ENCODE results near the gene QSER1.

DNA sequence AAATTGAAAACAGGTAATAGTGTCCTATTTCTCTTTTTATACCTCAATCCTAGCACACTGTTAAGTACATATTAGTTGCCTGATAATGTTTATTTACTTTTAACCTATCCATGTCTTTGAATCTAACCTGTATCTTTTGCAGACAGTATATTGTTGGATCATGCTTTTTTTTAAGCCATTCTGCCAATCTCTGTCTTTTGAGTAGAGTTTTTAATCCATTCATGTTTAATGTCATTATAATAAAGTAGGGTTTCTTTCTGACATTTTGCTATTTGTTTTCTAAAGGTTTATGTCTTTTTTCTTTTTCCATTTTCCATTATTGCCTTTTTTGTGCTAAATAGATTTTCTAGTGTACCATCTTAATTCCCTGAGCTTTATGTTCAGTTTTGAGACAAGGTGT lies 99.3 kb downstream of the QSER1 start:
- TF ChIP-seq, protein P1, sequence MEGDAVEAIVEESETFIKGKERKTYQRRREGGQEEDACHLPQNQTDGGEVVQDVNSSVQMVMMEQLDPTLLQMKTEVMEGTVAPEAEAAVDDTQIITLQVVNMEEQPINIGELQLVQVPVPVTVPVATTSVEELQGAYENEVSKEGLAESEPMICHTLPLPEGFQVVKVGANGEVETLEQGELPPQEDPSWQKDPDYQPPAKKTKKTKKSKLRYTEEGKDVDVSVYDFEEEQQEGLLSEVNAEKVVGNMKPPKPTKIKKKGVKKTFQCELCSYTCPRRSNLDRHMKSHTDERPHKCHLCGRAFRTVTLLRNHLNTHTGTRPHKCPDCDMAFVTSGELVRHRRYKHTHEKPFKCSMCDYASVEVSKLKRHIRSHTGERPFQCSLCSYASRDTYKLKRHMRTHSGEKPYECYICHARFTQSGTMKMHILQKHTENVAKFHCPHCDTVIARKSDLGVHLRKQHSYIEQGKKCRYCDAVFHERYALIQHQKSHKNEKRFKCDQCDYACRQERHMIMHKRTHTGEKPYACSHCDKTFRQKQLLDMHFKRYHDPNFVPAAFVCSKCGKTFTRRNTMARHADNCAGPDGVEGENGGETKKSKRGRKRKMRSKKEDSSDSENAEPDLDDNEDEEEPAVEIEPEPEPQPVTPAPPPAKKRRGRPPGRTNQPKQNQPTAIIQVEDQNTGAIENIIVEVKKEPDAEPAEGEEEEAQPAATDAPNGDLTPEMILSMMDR (IDR thresholded peaks at IDR 0.05): no peak
- no peak for TF ChIP-seq EP300 (IDR thresholded peaks at IDR 0.05)
- TF ChIP-seq POLR2A (IDR thresholded peaks at IDR 0.05): no peak
- TF ChIP-seq POLR2AphosphoS5 (IDR thresholded peaks at IDR 0.05): no peak
